OCI-LY1 (cell line): Measurements from ENCODE around the gene PHF24.

Experiments
- H2AFZ ChIP-seq: fragments of 200-600 bp; sonication (generic), shearing (Covaris generic); 2 replicates; pipeline ENCODE4 v1.6.0; 2014; ENCODE audit warnings: antibody characterized with exemption, mild to moderate bottlenecking, low read length
- H3F3A ChIP-seq: fragments of 200-600 bp; sonication (generic), shearing (Covaris generic); 2 replicates; pipeline ENCODE4 v1.6.0; 2014; ENCODE audit warnings: mild to moderate bottlenecking, antibody characterized with exemption, low read length, moderate library complexity; ENCODE audit not compliant: insufficient read depth
- H3K27ac ChIP-seq: fragments of 200-600 bp; sonication (generic); 2 replicates; pipeline ENCODE4 v1.5.1; 2014; ENCODE audit warnings: low read length, mixed run types, mild to moderate bottlenecking, low read depth; ENCODE audit not compliant: poor library complexity, severe bottlenecking
- H3K27me3 ChIP-seq: fragments of 200-600 bp; sonication (generic); 2 replicates; pipeline ENCODE4 v1.6.0; 2014; ENCODE audit warnings: antibody characterized with exemption, mild to moderate bottlenecking, low read length, moderate library complexity; ENCODE audit not compliant: insufficient read depth
- H3K36me3 ChIP-seq: fragments of 200-600 bp; sonication (generic); 2 replicates; pipeline ENCODE4 v1.6.1; 2014; ENCODE audit warnings: mild to moderate bottlenecking, antibody characterized with exemption, low read length, moderate library complexity, mixed read lengths; ENCODE audit not compliant: insufficient read depth
- H3K4me1 ChIP-seq: fragments of 200-600 bp; sonication (generic); 2 replicates; pipeline ENCODE4 v1.5.1; 2014; ENCODE audit warnings: mild to moderate bottlenecking, low read length, moderate library complexity; ENCODE audit not compliant: insufficient read depth, severe bottlenecking
- H3K4me2 ChIP-seq: fragments of 200-600 bp; sonication (generic), shearing (Covaris generic); 2 replicates; pipeline ENCODE4 v1.6.1; 2014; ENCODE audit warnings: low read length
- H3K4me3 ChIP-seq: fragments of 200-600 bp; sonication (generic); 2 replicates; pipeline ENCODE4 v1.5.1; 2014; ENCODE audit warnings: low read length, low read depth, mild to moderate bottlenecking, mixed read lengths; ENCODE audit not compliant: poor library complexity, severe bottlenecking
- H3K79me2 ChIP-seq: fragments of 200-600 bp; shearing (Covaris generic); 2 replicates; pipeline ENCODE4 v1.6.1; 2016; ENCODE audit warnings: mixed run types, low read length, mixed read lengths; ENCODE audit not compliant: insufficient read depth
- H3K9ac ChIP-seq: fragments of 200-600 bp; sonication (generic), shearing (Covaris generic); 2 replicates; pipeline ENCODE4 v1.6.1; 2014; ENCODE audit warnings: mild to moderate bottlenecking, low read length, mixed read lengths
- H3K9me2 ChIP-seq: fragments of 200-600 bp; sonication (generic), shearing (Covaris generic); 2 replicates; pipeline ENCODE4 v1.6.1; 2014; ENCODE audit warnings: low read depth, mild to moderate bottlenecking, low read length, mixed read lengths
- H3K9me3 ChIP-seq: fragments of 200-600 bp; shearing (Covaris generic); 2 replicates; pipeline ENCODE4 v1.6.1; 2014; ENCODE audit warnings: low read length, mixed read lengths
- H4K20me1 ChIP-seq: fragments of 200-600 bp; sonication (generic), shearing (Covaris generic); 2 replicates; pipeline ENCODE4 v1.6.0; 2016; ENCODE audit warnings: mild to moderate bottlenecking, low read length; ENCODE audit not compliant: insufficient read depth
- CTCF ChIP-seq: fragments of 200-600 bp; sonication (generic), shearing (Covaris generic); IDR thresholded peaks from 2 replicates; pipeline ENCODE4 v1.5.1; 2017; ENCODE audit warnings: mild to moderate bottlenecking, antibody characterized with exemption, low read length, moderate library complexity, mixed read lengths
- EZH2 ChIP-seq: fragments of 200-600 bp; sonication (generic), shearing (Covaris generic); IDR thresholded peaks from 2 replicates; pipeline ENCODE4 v1.8.0; 2017; ENCODE audit warnings: borderline replicate concordance, mixed run types, mild to moderate bottlenecking, antibody characterized with exemption, low read length, moderate library complexity, mixed read lengths

The PHF24 gene

GRCh38 chr9:34982361-34982760 lies 24.3 kb downstream of the PHF24 start:
- no peak overlapping the region for H3K4me2 ChIP-seq
- no peak for TF ChIP-seq CTCF
- TF ChIP-seq EZH2: no peak
- no peaks in the 10 kb centered on the region for H3K9me3 ChIP-seq
- no peaks in the 10 kb centered on the region for H4K20me1 ChIP-seq
- no peak overlapping the region for H2AFZ ChIP-seq
- peaks cover 4% of the 10 kb centered on the region; the same call in 1 of the 2 replicates for H3K27me3 ChIP-seq
- H3K36me3 ChIP-seq: no peaks in the 10 kb centered on the region
- no peaks in the 10 kb centered on the region for H3K79me2 ChIP-seq
- no peak overlapping the region for H3K27ac ChIP-seq
- no peak overlapping the region for H3K9ac ChIP-seq
- H3F3A ChIP-seq: no peaks in the 10 kb centered on the region
- H3K9me2 ChIP-seq: no peaks in the 10 kb centered on the region
- no peaks in the 10 kb centered on the region for H3K4me1 ChIP-seq
- H3K4me3 ChIP-seq: no peak overlapping the region

- no peak overlapping the region for H2AFZ ChIP-seq
- H4K20me1 ChIP-seq: no peaks in the 10 kb centered on the region
- no peak overlapping the region for H3K9ac ChIP-seq
- H3F3A ChIP-seq: no peaks in the 10 kb centered on the region
- no peak overlapping the region for H3K4me3 ChIP-seq
- H3K9me3 ChIP-seq: no peaks in the 10 kb centered on the region
- H3K79me2 ChIP-seq: no peaks in the 10 kb centered on the region
- H3K4me2 ChIP-seq: no peak overlapping the region
- H3K27me3 ChIP-seq: peaks cover 4% of the 10 kb centered on the region; the same call in 1 of the 2 replicates
- H3K27ac ChIP-seq: no peak overlapping the region
- H3K36me3 ChIP-seq: no peaks in the 10 kb centered on the region
- no peak for TF ChIP-seq CTCF
- TF ChIP-seq EZH2: no peak
- peaks cover 2% of the 10 kb centered on the region for H3K4me1 ChIP-seq
- no peaks in the 10 kb centered on the region for H3K9me2 ChIP-seq
Measured at GRCh38 chr9:34983209-34983608, 25.1 kb downstream of the PHF24 start.

- Histone ChIP-seq H3K4me2 (no peak overlapping the region), H3F3A (no peaks in the 10 kb centered on the region), H3K9ac (no peak overlapping the region), H3K36me3 (no peaks in the 10 kb centered on the region), H3K9me2 (no peaks in the 10 kb centered on the region), H4K20me1 (no peaks in the 10 kb centered on the region), H3K27me3 (no peaks in the 10 kb centered on the region; the same call in 1 of the 2 replicates), H3K4me1 (peaks cover 9% of the 10 kb centered on the region), H2AFZ (no peak overlapping the region), H3K79me2 (no peaks in the 10 kb centered on the region), H3K4me3 (no peak overlapping the region), H3K27ac (no peak overlapping the region), H3K9me3 (no peaks in the 10 kb centered on the region)
- TF ChIP-seq CTCF (no peak), EZH2 (no peak)
Measured at GRCh38 chr9:34984049-34984448, 26.0 kb downstream of the PHF24 start.
